Measurements from ENCODE around the gene HBS1L. TPM values are rescaled to one million over a fixed set of nuclear protein-coding genes. Genes with fewer than 3 reads are reported as not detected.

Gene HBS1L
- total and polyA plus RNA-seq, 8 donors, result 14.3 to 63.5 (median 30.7) TPM

- H3K36me3 ChIP-seq, result peaks cover 9 to 70% (median 67%) of the 10 kb centered on the region in 4 donors
- no peak for DNase-seq
- intact Hi-C loops (cut with DNase I; ENCODE audit: low total_unique reads), result no loop called here
- TF ChIP-seq EP300 (IDR thresholded peaks at IDR 0.05), result no peak
- no peak for TF ChIP-seq POLR2A (IDR thresholded peaks at IDR 0.05)
- no peak for TF ChIP-seq POLR2AphosphoS5 (IDR thresholded peaks at IDR 0.05)
- TF ChIP-seq CTCF (IDR thresholded peaks at IDR 0.05), result no peak
- H3K4me1 ChIP-seq, result no peaks in the 10 kb centered on the region
- H3K27ac ChIP-seq, result no peak overlapping the region
- 42 to 71% (median 58%) methylated on average over 1 of the region's 1 CpG for WGBS, 5 donors
- H3K27me3 ChIP-seq, result no peaks in the 10 kb centered on the region
- peaks cover 0 to 10% (median 0%) of the 10 kb centered on the region in 4 donors for H3K9me3 ChIP-seq
- H3K4me3 ChIP-seq, result no peak overlapping the region
Measured at GRCh38 chr6:134964451-134965203, 90.0 kb downstream of the HBS1L start.

- Histone ChIP-seq H3K4me3 (no peak overlapping the region), H3K9me3 (peaks cover 0 to 10% (median 0%) of the 10 kb centered on the region in 4 donors), H3K4me1 (no peaks in the 10 kb centered on the region), H3K27ac (no peak overlapping the region), H3K27me3 (no peaks in the 10 kb centered on the region), H3K36me3 (peaks cover 9 to 72% (median 61%) of the 10 kb centered on the region in 4 donors)
- intact Hi-C loops (cut with DNase I; ENCODE audit: low total_unique reads), result no loop called here
- TF ChIP-seq POLR2AphosphoS5 (IDR thresholded peaks at IDR 0.05) (no peak), POLR2A (IDR thresholded peaks at IDR 0.05) (no peak), CTCF (IDR thresholded peaks at IDR 0.05) (no peak)
- no peak for DNase-seq
Measured at GRCh38 chr6:134962421-134962820, 92.2 kb downstream of the HBS1L start.

GRCh38 chr6:134961366-134961765 lies 93.3 kb downstream of the HBS1L start:
- no peak for DNase-seq
- Histone ChIP-seq H3K9me3 (peaks cover 0 to 10% (median 0%) of the 10 kb centered on the region in 4 donors), H3K27ac (no peak overlapping the region), H3K27me3 (no peaks in the 10 kb centered on the region), H3K36me3 (peaks cover 9 to 70% (median 55%) of the 10 kb centered on the region in 4 donors), H3K4me3 (no peak overlapping the region), H3K4me1 (no peaks in the 10 kb centered on the region)
- TF ChIP-seq POLR2AphosphoS5 (IDR thresholded peaks at IDR 0.05) (no peak), EP300 (IDR thresholded peaks at IDR 0.05) (no peak), CTCF (IDR thresholded peaks at IDR 0.05) (no peak), POLR2A (IDR thresholded peaks at IDR 0.05) (no peak)
- intact Hi-C loops (cut with DNase I; ENCODE audit: low total_unique reads), result no loop called here
- WGBS, 5 donors, result 84 to 90% (median 85%) methylated on average over 3 of the region's 3 CpGs

- intact Hi-C loops (cut with DNase I; ENCODE audit: low total_unique reads), result no loop called here
- Histone ChIP-seq H3K27ac (no peak overlapping the region), H3K27me3 (no peaks in the 10 kb centered on the region), H3K4me3 (no peak overlapping the region), H3K4me1 (no peaks in the 10 kb centered on the region), H3K9me3 (peaks cover 0 to 10% (median 0%) of the 10 kb centered on the region in 4 donors), H3K36me3 (peaks cover 0 to 52% (median 38%) of the 10 kb centered on the region in 4 donors)
- TF ChIP-seq EP300 (IDR thresholded peaks at IDR 0.05), result no peak
- no peak for TF ChIP-seq POLR2A (IDR thresholded peaks at IDR 0.05)
- no peak for TF ChIP-seq CTCF (IDR thresholded peaks at IDR 0.05)
- no peak for DNase-seq
Measured at GRCh38 chr6:134959603-134960002, 95.0 kb downstream of the HBS1L start.

Measured in stomach (tissue), 9 donors.